ENCODE measurements around the gene OR2T2.
"Not testable (repeated sequence)": the region's sequence is repeated elsewhere in the genome, so short reads cannot be mapped to it uniquely, and the experiment has no call there.

The OR2T2 gene

GRCh38 chr1:248450466-248451145 is 5.2 kb downstream of the OR2T2 start:
- not testable (repeated sequence) for DNase-seq

DNA sequence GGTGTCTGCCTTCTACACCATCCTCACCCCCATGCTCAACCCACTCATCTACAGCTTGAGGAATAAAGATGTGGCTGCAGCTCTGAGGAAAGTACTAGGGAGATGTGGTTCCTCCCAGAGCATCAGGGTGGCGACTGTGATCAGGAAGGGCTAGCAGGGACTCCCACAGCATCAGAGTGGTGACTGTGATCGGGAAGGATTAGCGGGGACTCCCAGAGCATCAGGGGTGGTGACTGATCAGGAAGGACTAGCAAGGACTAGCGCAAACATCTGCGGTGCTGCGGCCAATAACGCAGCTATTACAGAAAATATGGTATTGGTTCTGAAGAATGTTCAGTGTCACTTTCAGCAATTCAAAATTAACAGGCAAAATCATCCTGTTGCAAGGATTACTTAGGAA is 8.2 kb downstream of the OR2T2 start:
- DNase-seq = not testable (repeated sequence)

DNA sequence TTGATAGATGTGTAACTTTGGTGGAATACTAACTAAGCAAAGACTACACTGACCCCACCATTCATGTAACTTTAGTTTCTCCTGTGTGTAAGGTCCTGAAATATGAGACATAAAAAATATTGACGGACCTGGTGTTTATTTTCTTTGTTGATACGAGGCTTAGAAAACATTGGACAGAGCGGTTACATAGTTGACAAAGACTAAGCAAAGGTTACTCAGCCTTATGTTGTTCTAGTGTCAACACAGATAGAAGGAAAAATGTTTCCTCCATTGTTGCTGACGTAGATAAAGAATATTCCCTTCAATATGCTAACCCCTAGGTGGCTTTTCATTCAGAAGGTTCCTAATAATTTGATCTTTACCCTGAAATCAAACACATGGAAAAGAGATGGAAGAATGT is 9.6 kb downstream of the OR2T2 start:
- DNase-seq = not testable (repeated sequence)

- DNase-seq = not testable (repeated sequence)
These were observed 11.2 kb downstream of the OR2T2 start for GRCh38 chr1:248456635-248457034.

GRCh38 chr1:248459117-248459516 is 13.7 kb downstream of the OR2T2 start:
- not testable (repeated sequence) for DNase-seq

- no peak for DNase-seq
These were observed 25.7 kb downstream of the OR2T2 start for GRCh38 chr1:248471154-248471553.

DNA sequence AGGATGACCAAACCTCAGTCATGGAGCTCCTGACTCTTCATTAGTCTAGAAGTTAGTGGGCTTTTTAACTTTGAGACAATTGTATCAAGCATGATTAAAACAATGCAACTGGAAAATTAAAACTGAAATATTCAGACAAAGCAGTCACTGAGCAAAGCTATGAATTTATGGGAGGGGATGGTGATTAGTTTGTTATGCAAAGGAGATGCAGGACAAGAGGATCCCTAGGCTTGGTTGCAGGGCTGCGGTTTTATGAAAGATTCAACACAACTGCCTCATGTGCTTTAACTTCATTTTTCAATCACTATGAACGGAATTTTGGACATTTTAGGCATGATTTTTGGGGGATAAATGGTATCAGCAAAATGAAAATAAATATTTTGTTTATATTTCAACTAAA is 26.7 kb downstream of the OR2T2 start:
- not testable (repeated sequence) for DNase-seq

GRCh38 chr1:248473051-248473450 is 27.6 kb downstream of the OR2T2 start, which contains the start of gene OR2T3:
TSS of gene OR2T3 (plus strand) at chr1:248473351. CDS start at chr1:248473351, 0 bp downstream.
- DNase-seq = not testable (repeated sequence)

GRCh38 chr1:248475660-248476059 is 30.2 kb downstream of the OR2T2 start:
- DNase-seq = not testable (repeated sequence)

- DNase-seq = not testable (repeated sequence)
These were observed 36.5 kb downstream of the OR2T2 start for GRCh38 chr1:248481686-248482579.

DNA sequence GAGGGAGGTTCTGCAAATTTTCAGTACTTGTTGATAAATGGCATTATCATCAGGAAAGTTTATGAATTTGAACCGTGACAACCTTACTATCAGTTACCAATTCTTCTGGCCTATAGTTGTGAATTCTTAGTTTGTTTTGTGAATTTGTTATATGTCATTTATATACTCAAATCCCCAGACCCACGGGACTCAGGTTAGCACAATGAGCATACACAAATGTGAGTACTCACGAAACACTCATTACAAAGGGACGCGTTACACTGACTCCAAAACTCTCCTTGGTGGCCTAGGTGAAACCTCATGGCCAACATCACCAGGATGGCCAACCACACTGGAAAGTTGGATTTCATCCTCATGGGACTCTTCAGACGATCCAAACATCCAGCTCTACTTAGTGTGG is 42.9 kb downstream of the OR2T2 start, which contains the start of gene OR2T5:
TSS of gene OR2T5 (plus strand) at position 301 of the 400 bp plus-strand sequence. CDS start at position 301, 0 bp downstream.
- not testable (repeated sequence) for DNase-seq

- DNase-seq = not testable (repeated sequence)
These were observed 51.2 kb downstream of the OR2T2 start for GRCh38 chr1:248496661-248497060.

DNA sequence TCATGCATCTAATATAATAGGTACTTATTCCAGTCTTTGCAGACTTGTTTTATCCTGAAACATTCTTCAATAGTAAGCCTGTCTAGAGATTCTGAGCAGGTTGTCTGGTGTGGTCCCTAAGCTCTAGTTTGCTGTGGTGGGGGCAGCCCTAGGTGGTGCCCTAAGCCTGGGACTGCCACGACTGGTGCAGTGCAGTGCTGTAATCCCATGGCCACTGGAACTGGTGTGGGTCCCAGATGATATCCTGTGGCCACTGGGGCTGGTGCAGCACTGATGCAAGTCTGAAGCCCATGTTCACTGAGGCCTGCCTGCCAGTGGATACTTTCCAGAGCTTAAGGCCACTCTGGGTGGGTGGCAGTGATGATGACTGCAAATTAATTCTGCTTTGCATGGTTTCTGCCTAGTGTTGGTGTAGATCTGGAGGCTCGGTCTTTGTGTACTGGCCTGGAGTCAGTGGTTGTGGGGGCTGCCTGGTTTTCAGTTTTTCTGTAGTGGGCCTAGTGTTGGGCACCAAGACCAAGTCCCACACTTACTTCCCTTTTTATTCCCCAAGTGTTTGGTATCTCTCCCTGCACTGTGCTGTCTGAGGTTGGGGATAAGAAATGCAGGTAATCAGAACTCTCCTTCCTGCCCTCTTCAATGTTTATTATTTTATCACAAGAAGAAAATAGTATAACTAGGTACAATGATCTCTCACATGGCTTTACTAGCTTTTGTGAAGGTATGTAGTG is 55.0 kb downstream of the OR2T2 start:
- not testable (repeated sequence) for DNase-seq
